ENCODE results near the gene RUFY3. TPM values are rescaled to one million over a fixed set of nuclear protein-coding genes. Genes with fewer than 3 reads are reported as not detected.

RUFY3 gene
- total and polyA plus RNA-seq, 9 of the 15 experiments (the other 6 are each of a cell fraction or from before 2014, with no cell fraction given): 4.2 to 31.1 (median 21.5) TPM

- TF ChIP-seq ZBTB7A (IDR thresholded peaks at IDR 0.05; ENCODE audit: borderline replicate concordance, control insufficient read depth, low read depth, low read length): peak; percentile 91
- peak; percentile 91 to 93 for TF ChIP-seq MAZ (CRISPR knock-in tag; conservative IDR thresholded peaks at IDR 0.05 in 1 of 2, IDR thresholded peaks at IDR 0.05 in 1 of 2)
- no peak for TF ChIP-seq ZNF12 (CRISPR knock-in tag; IDR thresholded peaks at IDR 0.05)
- TF ChIP-seq ATF7 (IDR thresholded peaks at IDR 0.05): no peak
- TF ChIP-seq MEIS2 (IDR thresholded peaks at IDR 0.05; ENCODE audit: partially characterized antibody): no peak
- TF ChIP-seq CBX5 (IDR thresholded peaks at IDR 0.05; ENCODE audit: borderline replicate concordance, low read depth): no peak
- TF ChIP-seq ZKSCAN8 (CRISPR knock-in tag; IDR thresholded peaks at IDR 0.05): no peak
- TF ChIP-seq ASH1L (IDR thresholded peaks at IDR 0.05; ENCODE audit: borderline replicate concordance, low read depth, partially characterized antibody): no peak
- no peak for TF ChIP-seq ZNF165 (CRISPR knock-in tag; IDR thresholded peaks at IDR 0.05; ENCODE audit: borderline replicate concordance)
- no peak for TF ChIP-seq SLC30A9 (CRISPR knock-in tag; IDR thresholded peaks at IDR 0.05)
- TF ChIP-seq RFX1 (IDR thresholded peaks at IDR 0.05): no peak
- no peak for TF ChIP-seq ZNF507 (tag; conservative IDR thresholded peaks at IDR 0.05)
- no peak for TF ChIP-seq BCL6 (CRISPR knock-in tag; IDR thresholded peaks at IDR 0.05)
Observed at GRCh38 chr4:70705183-70706043, 16.4 kb upstream of the RUFY3 start (continued).

Measured in K562 (cell line).